ENCODE results near the gene VMA21. TPM values are rescaled to one million over a fixed set of nuclear protein-coding genes. Genes with fewer than 3 reads are reported as not detected.

VMA21 gene
- total and polyA plus RNA-seq, 2 donors (not counting 3 experiments of a cell fraction or from before 2014, with no cell fraction given), result 12.7 to 34.2 TPM

- no peaks in the 10 kb centered on the region for H3K4me1 ChIP-seq (ENCODE audit: control insufficient read depth, extremely low read depth, insufficient read depth, low read length)
Observed at GRCh38 chrX:151458824-151459223, 61.8 kb downstream of the VMA21 start.

More at GRCh38 chrX:151458824-151459223, 61.8 kb downstream of the VMA21 start:
- no peaks in the 10 kb centered on the region for H3K9me3 ChIP-seq (replicated peaks; ENCODE audit: control insufficient read depth, insufficient read depth, low read length)
- H4K20me1 ChIP-seq (replicated peaks; ENCODE audit: control insufficient read depth, extremely low read depth, insufficient read depth, low read length), result no peaks in the 10 kb centered on the region
- no peak overlapping the region for H3K4me3 ChIP-seq (replicated peaks in 1 of 3; ENCODE audit: insufficient read depth in 1 of 3, low read depth in 1 of 3, low read length in 3 of 3)
- no peak overlapping the region for H2AFZ ChIP-seq (ENCODE audit: low read depth, low read length)
- no peak overlapping the region for H3K27ac ChIP-seq (ENCODE audit: insufficient read depth, low read depth, low read length)
- H3K9me1 ChIP-seq (replicated peaks; ENCODE audit: control insufficient read depth, extremely low read depth, insufficient read depth, low read length), result no peaks in the 10 kb centered on the region
- no peaks in the 10 kb centered on the region for H3K79me2 ChIP-seq (ENCODE audit: control insufficient read depth, insufficient read depth, low read length)
- FAIRE-seq (no peak), DNase-seq (ENCODE audit: low read depth, low spot score) (no peak)
- ChIA-PET POLR2A (no interaction called here), CTCF (no interaction called here)
- no peak overlapping the region for H3K4me2 ChIP-seq (ENCODE audit: insufficient read depth, low read length)
- no peaks in the 10 kb centered on the region for H3K27me3 ChIP-seq (ENCODE audit: control insufficient read depth in 2 of 2, insufficient read depth in 2 of 2, low read length in 2 of 2)
- dilution Hi-C loops (cut with MboI; ENCODE audit: extremely low pct_ligation_motif_present, low sequenced_read_pairs) (no loop called here), intact Hi-C loops (cut with micrococcal nuclease) (no loop called here)
- TF ChIP-seq EZH2 (IDR thresholded peaks at IDR 0.05; ENCODE audit: borderline replicate concordance, low read depth, low read length, severe bottlenecking) (no peak), GATA2 (IDR thresholded peaks at IDR 0.05; ENCODE audit: insufficient read depth, insufficient read length, low read depth, low read length) (no peak), POLR2A (IDR thresholded peaks at IDR 0.05; ENCODE audit: low read depth, low read length) (no peak), FOS (IDR thresholded peaks at IDR 0.05; ENCODE audit: borderline replicate concordance, insufficient read depth, low read length) (no peak), CTCF (IDR thresholded peaks at IDR 0.05; ENCODE audit: extremely low read depth in 1 of 2, insufficient read depth in 1 of 2, low read depth in 1 of 2, low read length in 2 of 2) (no peak), JUN (IDR thresholded peaks at IDR 0.05; ENCODE audit: borderline replicate concordance, insufficient read depth, insufficient read length, low read depth) (no peak), MYC (IDR thresholded peaks at IDR 0.05; ENCODE audit: low read depth, low read length) (no peak), POLR2AphosphoS5 (IDR thresholded peaks at IDR 0.05; ENCODE audit: insufficient read depth, low read depth, low read length) (no peak)
- TF ChIP-seq, protein P1, sequence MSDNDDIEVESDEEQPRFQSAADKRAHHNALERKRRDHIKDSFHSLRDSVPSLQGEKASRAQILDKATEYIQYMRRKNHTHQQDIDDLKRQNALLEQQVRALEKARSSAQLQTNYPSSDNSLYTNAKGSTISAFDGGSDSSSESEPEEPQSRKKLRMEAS (IDR thresholded peaks at IDR 0.05; ENCODE audit: insufficient read depth, insufficient read length), result no peak
- H3K36me3 ChIP-seq (ENCODE audit: control insufficient read depth in 2 of 2, extremely low read depth in 1 of 2, insufficient read depth in 2 of 2, low read length in 2 of 2), result no peaks in the 10 kb centered on the region
- BruUV-seq (replicated peaks), result no TSS peak
- H3K9ac ChIP-seq (replicated peaks; ENCODE audit: extremely low read depth, insufficient read depth, low read length), result no peak overlapping the region

Other genes with a start within 250 kb of the VMA21 start
- not detected in 2 replicates for gene GPR50, start 220.6 kb upstream of the VMA21 start, total RNA-seq
- gene GPR50, start 220.6 kb upstream of the VMA21 start, polyA plus RNA-seq, result not detected in 2 replicates
- not detected in 2 replicates for gene PASD1, start 166.5 kb downstream of the VMA21 start, total RNA-seq
- not detected in 2 replicates for gene PASD1, start 166.5 kb downstream of the VMA21 start, polyA plus RNA-seq